Ureter (tissue), 1 donor: ENCODE results near the gene NDUFB8. TPM values are rescaled to one million over a fixed set of nuclear protein-coding genes. Genes with fewer than 3 reads are reported as not detected.

Experiments
- total RNA-seq: library from RNA; stranded (reverse); gene quantifications from one replicate; pipeline ENCODE4 v1.2.4, GENCODE V29; 2023
- donor health status: DM: yes; HTN: yes; CAD: no.

NDUFB8 gene
- total RNA-seq, 1 donor from 2014 or later, result 152 TPM

Other genes with a start within 250 kb of the NDUFB8 start
- 34.4 TPM for gene BLOC1S2, start 243.2 kb downstream of the NDUFB8 start, total RNA-seq
- 0.16 TPM for gene PKD2L1, start 199.6 kb downstream of the NDUFB8 start, total RNA-seq
- gene SCD, start 182.6 kb downstream of the NDUFB8 start, total RNA-seq, result 45.8 TPM
- 0.99 TPM for gene WNT8B, start 66.9 kb downstream of the NDUFB8 start, total RNA-seq
- 16.0 TPM for gene SEC31B, start 10.0 kb downstream of the NDUFB8 start, total RNA-seq
- gene HIF1AN, start 6.1 kb upstream of the NDUFB8 start, total RNA-seq, result 50.6 TPM
- 0.52 TPM for gene PAX2, start 215.7 kb upstream of the NDUFB8 start, total RNA-seq